Upper lobe of left lung (tissue), 4 donors: ENCODE results near the gene KYAT1.
A peak's percentile ranks its signal among the peaks of the same experiment; 100 is the strongest.

Source experiments
- POLR2A ChIP-seq, 4 donors: fragments of 450-650 bp; IDR thresholded peaks; one replicate each; pipeline ENCODE4 v1.5.1; 2016 to 2017; ENCODE audit warnings: antibody characterized with exemption in 4 of 4, mild to moderate bottlenecking in 2 of 4
- POLR2AphosphoS5 ChIP-seq, 2 donors: sonication (generic); formaldehyde crosslinking; IDR thresholded peaks; one replicate each; pipeline ENCODE4 v1.5.1; 2017; ENCODE audit warnings: antibody characterized with exemption in 2 of 2
- TF ChIP-seq, protein P1 (sequence below), 6 experiments: fragments of 450-650 bp in 4 of 6; fragments of 200-600 bp in 2 of 6; sonication (generic) in 2 of 6; IDR thresholded peaks; one replicate each; pipeline ENCODE4 v1.5.1; 2016 to 2019; ENCODE audit warnings: antibody characterized with exemption in 6 of 6

DNA sequence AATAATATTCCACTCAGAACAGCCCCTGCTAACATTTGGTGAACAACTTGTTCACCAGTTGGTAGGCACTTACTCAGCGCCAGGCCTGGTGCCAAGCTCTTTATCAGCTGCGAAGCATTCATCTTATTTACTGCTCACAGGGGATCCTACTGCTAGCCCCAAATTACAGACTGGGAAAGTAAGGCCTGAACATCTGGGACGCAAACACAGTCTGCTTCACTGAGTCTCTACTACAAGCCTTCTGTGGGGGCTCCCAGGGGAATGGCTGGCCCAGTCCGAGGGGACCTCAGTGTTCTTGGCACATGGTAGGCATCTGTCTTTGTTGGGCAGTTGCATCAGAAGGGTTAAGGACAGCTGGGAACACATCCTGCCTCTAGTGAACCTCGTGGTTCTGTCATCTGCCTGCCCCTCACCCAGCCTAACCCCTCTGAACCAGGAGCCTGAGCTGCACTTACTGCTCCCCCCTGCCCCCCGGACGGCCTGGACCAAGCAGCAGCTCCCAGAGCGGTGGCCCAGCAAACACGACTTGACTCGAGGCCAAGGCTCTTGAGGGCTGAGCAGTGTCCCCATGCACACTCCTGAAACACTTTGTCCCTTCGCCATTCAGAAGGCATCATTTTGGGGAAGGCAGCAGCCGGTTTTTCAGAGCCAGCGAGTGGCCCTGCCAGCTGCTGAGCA, 38.8 kb upstream of the KYAT1 start, which contains the start of gene PHYHD1:
- TF ChIP-seq, protein P1, sequence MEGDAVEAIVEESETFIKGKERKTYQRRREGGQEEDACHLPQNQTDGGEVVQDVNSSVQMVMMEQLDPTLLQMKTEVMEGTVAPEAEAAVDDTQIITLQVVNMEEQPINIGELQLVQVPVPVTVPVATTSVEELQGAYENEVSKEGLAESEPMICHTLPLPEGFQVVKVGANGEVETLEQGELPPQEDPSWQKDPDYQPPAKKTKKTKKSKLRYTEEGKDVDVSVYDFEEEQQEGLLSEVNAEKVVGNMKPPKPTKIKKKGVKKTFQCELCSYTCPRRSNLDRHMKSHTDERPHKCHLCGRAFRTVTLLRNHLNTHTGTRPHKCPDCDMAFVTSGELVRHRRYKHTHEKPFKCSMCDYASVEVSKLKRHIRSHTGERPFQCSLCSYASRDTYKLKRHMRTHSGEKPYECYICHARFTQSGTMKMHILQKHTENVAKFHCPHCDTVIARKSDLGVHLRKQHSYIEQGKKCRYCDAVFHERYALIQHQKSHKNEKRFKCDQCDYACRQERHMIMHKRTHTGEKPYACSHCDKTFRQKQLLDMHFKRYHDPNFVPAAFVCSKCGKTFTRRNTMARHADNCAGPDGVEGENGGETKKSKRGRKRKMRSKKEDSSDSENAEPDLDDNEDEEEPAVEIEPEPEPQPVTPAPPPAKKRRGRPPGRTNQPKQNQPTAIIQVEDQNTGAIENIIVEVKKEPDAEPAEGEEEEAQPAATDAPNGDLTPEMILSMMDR (IDR thresholded peaks at IDR 0.05): no peak
- TF ChIP-seq POLR2A (IDR thresholded peaks at IDR 0.05): peak in 1 of 4 donors; percentile 53
- TF ChIP-seq POLR2AphosphoS5 (IDR thresholded peaks at IDR 0.05): peak; percentile 54 to 70
